ENCODE measurements around the gene MAP3K7.

The MAP3K7 gene

DNA sequence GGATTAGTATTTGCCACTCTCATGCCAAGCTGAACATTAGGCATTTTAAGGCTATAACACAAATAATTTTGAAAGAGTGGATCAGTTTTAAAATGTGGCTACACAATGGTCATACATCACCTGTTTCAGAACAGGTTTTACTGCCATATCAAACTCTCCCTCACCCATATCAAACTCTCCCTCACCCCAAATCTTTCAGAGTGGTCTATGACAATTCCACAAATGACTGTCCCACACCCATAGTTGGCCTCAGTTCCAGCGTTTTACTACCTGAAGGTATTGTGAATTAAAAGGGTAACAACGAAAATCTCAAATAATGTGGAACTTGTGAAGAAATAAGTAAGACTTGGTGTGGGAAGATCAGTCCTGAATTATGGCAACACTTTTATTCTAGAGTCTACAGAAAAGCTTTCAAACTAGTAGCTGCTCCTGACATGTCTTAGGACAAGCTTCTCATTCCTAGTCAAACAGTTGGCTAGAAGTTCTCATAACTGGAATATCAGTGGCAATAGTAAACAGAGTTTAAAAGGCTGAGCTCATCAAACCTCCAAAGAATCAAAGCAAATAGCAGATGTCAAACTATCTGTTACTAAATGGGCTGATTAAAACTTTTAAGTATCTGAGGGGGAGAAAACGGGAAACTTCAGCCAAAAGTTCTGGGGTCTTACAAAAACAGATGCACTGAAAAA is 52.4 kb downstream of the MAP3K7 start:
- Mint-ChIP-seq H3K27ac (no peak overlapping the region), H3K4me1 (peaks cover 24% of the 10 kb centered on the region), H3K27me3 (ENCODE audit: low read depth, poor library complexity) (no peaks in the 10 kb centered on the region), H3K9me3 (no peaks in the 10 kb centered on the region), H3K36me3 (ENCODE audit: low read depth) (peaks cover 27% of the 10 kb centered on the region), H3K4me3 (no peak overlapping the region)
- TF ChIP-seq CTCF (IDR thresholded peaks at IDR 0.05): no peak
- DNase-seq: no peak

GRCh38 chr6:90533615-90534336 is 53.1 kb downstream of the MAP3K7 start:
- no peak for TF ChIP-seq CTCF (IDR thresholded peaks at IDR 0.05)
- H3K27ac Mint-ChIP-seq: peak overlapping the region; percentile 95
- no peaks in the 10 kb centered on the region for H3K27me3 Mint-ChIP-seq (ENCODE audit: low read depth, poor library complexity)
- peaks cover 22% of the 10 kb centered on the region for H3K4me1 Mint-ChIP-seq
- no peaks in the 10 kb centered on the region for H3K9me3 Mint-ChIP-seq
- H3K4me3 Mint-ChIP-seq: no peak overlapping the region
- no peak for DNase-seq
- peaks cover 33% of the 10 kb centered on the region for H3K36me3 Mint-ChIP-seq (ENCODE audit: low read depth)

GRCh38 chr6:90530882-90531281 is 56.0 kb downstream of the MAP3K7 start:
- H3K36me3 Mint-ChIP-seq (ENCODE audit: low read depth): peaks cover 36% of the 10 kb centered on the region
- TF ChIP-seq CTCF (IDR thresholded peaks at IDR 0.05): no peak
- no peaks in the 10 kb centered on the region for H3K27me3 Mint-ChIP-seq (ENCODE audit: low read depth, poor library complexity)
- no peak overlapping the region for H3K4me3 Mint-ChIP-seq
- no peaks in the 10 kb centered on the region for H3K4me1 Mint-ChIP-seq
- no peaks in the 10 kb centered on the region for H3K9me3 Mint-ChIP-seq
- H3K27ac Mint-ChIP-seq: peak overlapping the region; percentile 72
- no peak for DNase-seq

GRCh38 chr6:90525421-90525820 is 61.5 kb downstream of the MAP3K7 start:
- no peak for TF ChIP-seq CTCF (IDR thresholded peaks at IDR 0.05)
- no peaks in the 10 kb centered on the region for H3K27me3 Mint-ChIP-seq (ENCODE audit: low read depth, poor library complexity)
- H3K4me1 Mint-ChIP-seq: peaks cover 13% of the 10 kb centered on the region
- DNase-seq: no peak
- no peaks in the 10 kb centered on the region for H3K9me3 Mint-ChIP-seq
- no peak overlapping the region for H3K4me3 Mint-ChIP-seq
- H3K36me3 Mint-ChIP-seq (ENCODE audit: low read depth): peaks cover 33% of the 10 kb centered on the region
- peak overlapping the region; percentile 45 for H3K27ac Mint-ChIP-seq

DNA sequence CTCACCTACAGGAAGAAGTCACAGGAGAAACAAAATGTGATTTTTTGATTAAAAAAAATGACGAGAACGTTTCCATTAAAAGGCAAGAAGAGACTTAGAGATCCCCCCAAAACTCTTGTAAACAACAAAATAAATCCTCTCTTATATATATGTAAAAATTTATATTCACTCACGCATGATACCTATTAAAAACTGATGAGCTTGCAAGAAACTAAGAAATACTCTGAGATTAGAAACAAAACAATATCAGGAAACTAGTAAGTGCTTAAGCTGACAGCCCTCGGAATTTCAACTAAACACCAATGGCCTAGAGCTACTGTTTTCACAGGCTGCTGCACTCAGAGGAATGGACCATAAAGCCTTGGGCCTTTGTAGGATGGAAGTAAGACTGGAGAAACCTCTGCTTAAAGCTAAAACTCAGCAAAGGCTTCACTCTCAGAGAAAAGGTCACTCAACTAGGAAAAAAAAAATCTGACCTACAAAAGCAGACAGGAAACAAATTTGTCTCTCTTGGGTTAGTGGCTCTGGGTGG is 63.0 kb downstream of the MAP3K7 start:
- H3K27me3 Mint-ChIP-seq (ENCODE audit: low read depth, poor library complexity): no peaks in the 10 kb centered on the region

More for the DNA sequence above, 63.0 kb downstream of the MAP3K7 start:
- DNase-seq: no peak
- Mint-ChIP-seq H3K4me1 (peaks cover 13% of the 10 kb centered on the region), H3K36me3 (ENCODE audit: low read depth) (peaks cover 28% of the 10 kb centered on the region), H3K4me3 (no peak overlapping the region), H3K27ac (peak overlapping the region; percentile 87), H3K9me3 (no peaks in the 10 kb centered on the region)
- no peak for TF ChIP-seq CTCF (IDR thresholded peaks at IDR 0.05)

All from nephron progenitor cell (in vitro differentiated cells).